Loucy (cell line): Measurements from ENCODE around the gene ITGB6.

Source experiments
- H2AFZ ChIP-seq: fragments of 200-600 bp; sonication (generic); 2 replicates; pipeline ENCODE4 v1.6.0; 2016; ENCODE audit warnings: antibody characterized with exemption, mild to moderate bottlenecking, low read length, moderate library complexity
- H3F3A ChIP-seq: fragments of 200-600 bp; 2 replicates; pipeline ENCODE4 v1.6.0; 2016; ENCODE audit warnings: antibody characterized with exemption, low read depth, mild to moderate bottlenecking
- H3K27me3 ChIP-seq: fragments of 200-600 bp; sonication (generic); 2 replicates; pipeline ENCODE4 v1.6.1; 2014; ENCODE audit warnings: low read length, mild to moderate bottlenecking; ENCODE audit not compliant: insufficient read depth, poor library complexity, severe bottlenecking
- H3K36me3 ChIP-seq: fragments of 200-600 bp; sonication (generic); 2 replicates; pipeline ENCODE4 v1.6.1; 2016; ENCODE audit warnings: low read length; ENCODE audit not compliant: insufficient read depth
- H3K4me1 ChIP-seq: fragments of 200-600 bp; sonication (generic); 2 replicates; pipeline ENCODE4 v1.5.1; 2014; ENCODE audit warnings: low read length, mild to moderate bottlenecking; ENCODE audit not compliant: insufficient read depth, poor library complexity, severe bottlenecking
- H3K4me2 ChIP-seq: fragments of 200-600 bp; sonication (generic); 2 replicates; pipeline ENCODE4 v1.6.0; 2014; ENCODE audit warnings: antibody characterized with exemption, low read length, low read depth, mild to moderate bottlenecking; ENCODE audit not compliant: poor library complexity, severe bottlenecking
- H3K4me3 ChIP-seq: fragments of 200-600 bp; sonication (generic); 2 replicates; pipeline ENCODE4 v1.5.1; 2014; ENCODE audit warnings: low read length, mild to moderate bottlenecking, mixed read lengths; ENCODE audit not compliant: poor library complexity, severe bottlenecking
- H3K79me2 ChIP-seq: fragments of 200-600 bp; sonication (generic); 2 replicates; pipeline ENCODE4 v1.6.1; 2014; ENCODE audit warnings: low read length; ENCODE audit not compliant: insufficient read depth
- H3K9ac ChIP-seq: fragments of 200-600 bp; sonication (generic); 2 replicates; pipeline ENCODE4 v1.6.0; 2014; ENCODE audit warnings: mild to moderate bottlenecking, low read depth, low read length, moderate library complexity; ENCODE audit not compliant: poor library complexity, severe bottlenecking
- H3K9me2 ChIP-seq: fragments of 200-600 bp; sonication (generic); replicated peaks from 2 replicates; pipeline ENCODE4 v1.6.1; 2016; ENCODE audit warnings: low read depth, low read length, mixed read lengths
- H3K9me3 ChIP-seq: fragments of 200-600 bp; sonication (generic); 2 replicates; pipeline ENCODE4 v1.6.1; 2014; ENCODE audit warnings: mild to moderate bottlenecking, antibody characterized with exemption, low read length, low read depth; ENCODE audit not compliant: insufficient read depth
- H4K20me1 ChIP-seq: fragments of 200-600 bp; sonication (generic); 2 replicates; pipeline ENCODE4 v1.6.0; 2014; ENCODE audit warnings: antibody characterized with exemption, low read length, mild to moderate bottlenecking; ENCODE audit not compliant: insufficient read depth, poor library complexity, severe bottlenecking
- CTCF ChIP-seq: fragments of 200-600 bp; sonication (generic); conservative IDR thresholded peaks from 2 replicates; pipeline ENCODE4 v1.5.1; 2014; ENCODE audit warnings: mild to moderate bottlenecking, antibody characterized with exemption, low read length
- EZH2phosphoT487 ChIP-seq: fragments of 200-600 bp; IDR thresholded peaks from 2 replicates; pipeline ENCODE4 v1.6.1; 2018; ENCODE audit warnings: antibody characterized with exemption, mild to moderate bottlenecking, moderate library complexity, borderline replicate concordance

Gene ITGB6

GRCh38 chr2:160145471-160145870 lies 54.6 kb downstream of the ITGB6 start:
- H3K4me3 ChIP-seq: no peak overlapping the region
- no peak overlapping the region for H2AFZ ChIP-seq
- H3K36me3 ChIP-seq: no peaks in the 10 kb centered on the region
- H3F3A ChIP-seq: no peaks in the 10 kb centered on the region
- no peaks in the 10 kb centered on the region for H3K9me3 ChIP-seq
- H4K20me1 ChIP-seq: no peaks in the 10 kb centered on the region
- H3K27me3 ChIP-seq: no peaks in the 10 kb centered on the region
- H3K9ac ChIP-seq: no peak overlapping the region
- no peak for TF ChIP-seq CTCF
- no peak for TF ChIP-seq EZH2phosphoT487
- H3K4me1 ChIP-seq: peaks cover 17% of the 10 kb centered on the region
- H3K4me2 ChIP-seq: no peak overlapping the region
- no peaks in the 10 kb centered on the region for H3K79me2 ChIP-seq
- H3K9me2 ChIP-seq: no peaks in the 10 kb centered on the region

- H3K9ac ChIP-seq: no peak overlapping the region
- H3K4me2 ChIP-seq: no peak overlapping the region
Observed at GRCh38 chr2:160144280-160144990, 55.6 kb downstream of the ITGB6 start.

GRCh38 chr2:160142472-160142871 lies 57.6 kb downstream of the ITGB6 start:
- no peaks in the 10 kb centered on the region for H3K79me2 ChIP-seq
- TF ChIP-seq CTCF: no peak
- no peak for TF ChIP-seq EZH2phosphoT487
- H3K9me2 ChIP-seq: no peaks in the 10 kb centered on the region

More at GRCh38 chr2:160144280-160144990, 55.6 kb downstream of the ITGB6 start:
- Histone ChIP-seq H2AFZ (no peak overlapping the region), H3K27me3 (no peaks in the 10 kb centered on the region), H3K9me3 (no peaks in the 10 kb centered on the region), H3F3A (no peaks in the 10 kb centered on the region), H3K4me1 (peaks cover 17% of the 10 kb centered on the region), H3K79me2 (no peaks in the 10 kb centered on the region), H3K4me3 (no peak overlapping the region), H3K36me3 (no peaks in the 10 kb centered on the region), H3K9me2 (no peaks in the 10 kb centered on the region), H4K20me1 (no peaks in the 10 kb centered on the region)
- TF ChIP-seq EZH2phosphoT487 (no peak), CTCF (no peak)

More at GRCh38 chr2:160142472-160142871, 57.6 kb downstream of the ITGB6 start:
- Histone ChIP-seq H2AFZ (no peak overlapping the region), H3K9me3 (no peaks in the 10 kb centered on the region), H3K27me3 (no peaks in the 10 kb centered on the region), H3K9ac (no peak overlapping the region), H3K4me3 (no peak overlapping the region), H3F3A (no peaks in the 10 kb centered on the region), H3K4me2 (no peak overlapping the region), H3K4me1 (peaks cover 17% of the 10 kb centered on the region), H4K20me1 (no peaks in the 10 kb centered on the region), H3K36me3 (no peaks in the 10 kb centered on the region)
